GF-D8 (cell line): ENCODE results near the gene MEGF6.

Source experiments
- DNase-seq: peaks from one replicate; lab custom pipeline; 2025; lab: John Stamatoyannopoulos, UW

MEGF6 gene

GRCh38 chr1:3440711-3441409 is 170.4 kb downstream of the MEGF6 start:
- no peak for DNase-seq

- DNase-seq = no peak
Observed at GRCh38 chr1:3440300-3440681, 171.0 kb downstream of the MEGF6 start.
